HTR-8/SVneo (cell line): ENCODE data around the gene FZR1.
A peak's percentile ranks its signal among the peaks of the same experiment; 100 is the strongest.
"Not testable (repeated sequence)": the region's sequence is repeated elsewhere in the genome, so short reads cannot be mapped to it uniquely, and the experiment has no call there.

Experiments
- DNase-seq: peaks from one replicate; pipeline ENCODE4 v3.0.0; 2011; ENCODE audit warnings: low spot score, mixed read lengths; ENCODE audit not compliant: insufficient read length
- FAIRE-seq: peaks from 2 replicates; lab custom pipeline; 2011; peaks lifted over from hg19 to GRCh38; lab: Jason Lieb, UNC

FZR1 gene

GRCh38 chr19:3494051-3494450, 12.1 kb upstream of the FZR1 start:
- FAIRE-seq: no peak
- no peak for DNase-seq

DNA sequence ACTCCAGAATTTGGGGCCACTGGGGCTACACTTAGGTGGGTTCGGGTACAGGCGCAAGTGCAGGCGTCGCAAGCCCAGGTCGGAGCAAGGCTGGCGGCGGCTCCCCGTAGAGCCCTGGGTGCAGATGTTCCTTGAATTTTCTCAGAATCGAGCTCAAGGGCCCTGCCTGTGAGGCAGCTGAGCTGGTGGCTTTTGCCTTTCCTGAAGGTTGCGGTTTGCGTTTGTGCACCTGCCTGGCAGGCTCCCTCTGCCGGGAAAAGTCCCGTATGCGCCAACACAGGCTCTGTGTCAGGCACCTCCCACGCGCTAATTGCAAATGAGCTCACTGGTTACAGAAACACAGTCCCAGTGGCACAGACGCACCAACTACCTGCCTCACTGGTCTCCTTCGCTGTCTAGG, 11.6 kb upstream of the FZR1 start:
- DNase-seq: no peak

DNA sequence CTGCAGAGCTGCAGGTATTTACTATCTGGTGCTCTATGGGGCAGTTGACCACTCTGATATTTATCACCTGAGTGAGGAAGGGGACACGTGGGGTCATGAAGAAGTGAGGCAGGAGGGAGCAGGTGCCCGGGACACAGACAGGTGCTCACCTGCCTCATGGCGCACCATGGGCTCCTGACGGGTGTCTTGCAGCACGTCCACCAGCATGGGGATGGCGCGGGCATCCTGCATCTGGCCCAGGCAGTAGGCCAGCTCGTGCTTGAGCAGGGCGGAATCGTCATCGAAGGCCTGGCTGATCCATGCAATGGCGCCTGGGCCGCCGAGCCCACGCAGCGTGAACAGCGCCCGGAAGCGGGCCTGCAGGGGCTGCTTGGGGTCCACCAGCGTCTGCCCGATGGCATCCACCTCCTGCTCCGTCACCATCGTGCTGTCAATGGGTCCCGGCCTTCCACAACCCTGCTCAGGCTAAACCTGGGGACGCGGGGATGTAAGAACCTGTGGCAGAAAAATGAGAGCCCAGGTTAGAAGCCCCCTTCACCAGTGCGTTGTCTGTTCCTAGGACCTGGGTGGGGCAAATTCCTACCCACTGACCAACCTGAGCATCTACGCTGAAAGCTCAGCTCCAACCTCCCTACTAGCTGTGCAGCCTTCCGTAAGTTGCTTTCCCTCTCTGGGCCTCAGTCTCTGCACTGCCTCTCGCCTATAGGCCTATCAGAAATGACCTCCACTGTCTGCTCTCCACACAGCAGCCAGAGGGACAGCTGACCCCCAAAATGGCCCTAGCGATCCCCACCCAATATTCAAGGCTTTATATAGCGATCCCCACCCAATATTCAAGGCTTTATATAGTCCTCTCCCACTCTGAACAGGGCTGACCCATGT, 9.5 kb upstream of the FZR1 start:
- no peak for FAIRE-seq

More for the DNA sequence above, 11.6 kb upstream of the FZR1 start:
- FAIRE-seq: no peak

GRCh38 chr19:3497757-3498520, 8.2 kb upstream of the FZR1 start:
- DNase-seq (no peak), FAIRE-seq (no peak)

More for the DNA sequence above, 9.5 kb upstream of the FZR1 start:
- no peak for DNase-seq

DNA sequence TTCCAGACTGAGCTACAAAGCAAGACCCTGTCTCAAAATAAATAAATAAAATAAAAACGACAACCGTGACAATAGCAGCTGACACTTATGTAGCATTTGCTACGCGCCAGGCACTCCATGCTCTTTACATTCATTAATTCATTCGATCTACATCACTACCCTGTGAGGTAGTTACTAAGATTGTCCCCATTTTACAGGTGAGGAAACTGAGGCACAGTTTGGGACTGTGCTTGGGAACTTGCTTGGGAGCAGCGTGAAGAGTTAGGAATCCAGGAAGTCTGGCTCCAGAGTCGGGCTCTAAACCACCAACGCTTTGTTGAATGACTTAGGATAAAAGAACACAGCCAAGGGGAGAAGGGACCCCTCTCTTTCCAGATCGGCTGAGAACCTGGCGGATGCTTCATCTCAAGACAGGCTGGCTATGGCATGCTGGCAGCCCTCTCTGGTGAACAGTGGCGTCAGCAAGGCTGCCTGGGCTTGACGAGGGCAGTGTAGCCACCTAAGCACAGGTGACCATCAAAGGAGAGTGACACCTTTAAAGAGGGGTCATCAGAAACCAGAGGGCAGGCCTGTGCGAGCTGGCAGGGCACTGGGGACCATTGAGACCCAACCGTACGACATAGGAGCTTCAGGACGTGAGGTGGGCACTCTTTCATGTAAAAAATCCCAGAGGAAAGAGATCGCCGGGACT, 6.2 kb upstream of the FZR1 start:
- DNase-seq: no peak
- no peak for FAIRE-seq

GRCh38 chr19:3500429-3501101, 5.5 kb upstream of the FZR1 start, which contains the start of gene DOHH:
Gene DOHH, minus strand, starts transcription at chr19:3500674. Its CDS starts 3,860 bp downstream, at chr19:3496814.
- DNase-seq: peak; percentile 97

DNA sequence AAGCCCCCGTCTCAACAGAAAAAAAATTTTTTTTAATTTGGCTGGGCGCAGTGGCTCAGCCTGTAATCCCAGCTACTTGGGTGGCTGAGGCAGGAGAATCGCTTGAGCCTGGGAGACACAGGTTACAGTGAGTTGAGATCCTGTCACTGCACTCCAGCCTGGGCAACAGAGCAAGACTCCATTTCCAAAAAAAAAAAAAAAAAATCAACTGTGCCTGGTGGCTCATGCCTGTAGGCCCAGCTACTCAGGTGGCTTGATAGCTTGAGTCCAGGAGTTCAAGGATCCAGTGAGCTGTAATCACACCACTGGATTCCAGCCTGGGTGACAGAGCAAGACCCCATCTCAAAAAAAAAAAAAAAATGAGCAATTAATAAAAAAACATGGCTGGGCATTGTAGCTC, 4.3 kb upstream of the FZR1 start:
- DNase-seq: no peak
- FAIRE-seq: no peak

More at GRCh38 chr19:3500429-3501101, 5.5 kb upstream of the FZR1 start, which contains the start of gene DOHH:
- no peak for FAIRE-seq

DNA sequence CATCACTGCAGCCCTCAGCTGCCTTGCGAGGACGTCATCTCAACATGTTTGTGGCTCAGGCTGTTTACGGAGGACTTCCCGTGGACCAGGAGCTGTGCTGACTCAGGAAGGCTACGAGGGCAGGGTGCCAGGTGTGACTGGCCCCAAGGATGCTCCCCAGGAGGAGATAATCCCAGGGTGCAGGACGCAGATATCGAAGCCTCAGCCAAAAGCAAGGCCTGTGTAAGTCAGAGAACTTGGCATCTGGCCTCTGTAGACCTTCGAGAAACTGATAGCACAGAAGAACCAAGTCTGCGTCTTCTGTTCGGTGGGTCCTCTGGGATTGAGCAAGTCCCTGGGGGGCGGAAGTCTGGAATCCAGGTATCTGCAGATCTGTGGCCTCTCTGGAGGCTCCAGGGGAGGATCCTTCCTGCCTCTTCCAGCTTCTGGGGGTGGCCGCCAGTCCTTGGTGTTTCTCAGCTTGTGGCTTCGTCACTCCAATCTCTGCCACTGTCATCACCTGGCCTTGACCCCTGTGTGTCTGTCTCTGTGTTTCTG, 3.0 kb upstream of the FZR1 start:
- no peak for DNase-seq
- no peak for FAIRE-seq

DNA sequence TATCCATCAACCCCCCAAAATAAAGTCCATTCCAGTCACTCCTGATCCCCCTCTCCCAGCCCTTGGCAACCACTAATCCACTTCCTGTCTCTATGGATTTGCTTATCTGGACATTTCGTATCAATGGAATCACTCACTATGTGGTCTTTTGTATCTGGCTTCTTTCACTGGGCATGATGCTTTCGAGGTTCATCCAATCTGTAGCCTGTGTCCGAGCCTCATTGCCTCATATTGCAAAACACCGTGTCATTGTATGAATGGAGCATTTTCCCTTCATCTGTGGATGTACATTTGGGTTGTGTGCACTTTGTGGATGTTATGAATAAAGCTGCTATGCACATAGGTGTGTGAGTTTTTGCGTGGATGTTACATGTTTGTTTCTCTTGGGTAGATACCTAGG, 1.4 kb upstream of the FZR1 start:
- DNase-seq (no peak), FAIRE-seq (no peak)

DNA sequence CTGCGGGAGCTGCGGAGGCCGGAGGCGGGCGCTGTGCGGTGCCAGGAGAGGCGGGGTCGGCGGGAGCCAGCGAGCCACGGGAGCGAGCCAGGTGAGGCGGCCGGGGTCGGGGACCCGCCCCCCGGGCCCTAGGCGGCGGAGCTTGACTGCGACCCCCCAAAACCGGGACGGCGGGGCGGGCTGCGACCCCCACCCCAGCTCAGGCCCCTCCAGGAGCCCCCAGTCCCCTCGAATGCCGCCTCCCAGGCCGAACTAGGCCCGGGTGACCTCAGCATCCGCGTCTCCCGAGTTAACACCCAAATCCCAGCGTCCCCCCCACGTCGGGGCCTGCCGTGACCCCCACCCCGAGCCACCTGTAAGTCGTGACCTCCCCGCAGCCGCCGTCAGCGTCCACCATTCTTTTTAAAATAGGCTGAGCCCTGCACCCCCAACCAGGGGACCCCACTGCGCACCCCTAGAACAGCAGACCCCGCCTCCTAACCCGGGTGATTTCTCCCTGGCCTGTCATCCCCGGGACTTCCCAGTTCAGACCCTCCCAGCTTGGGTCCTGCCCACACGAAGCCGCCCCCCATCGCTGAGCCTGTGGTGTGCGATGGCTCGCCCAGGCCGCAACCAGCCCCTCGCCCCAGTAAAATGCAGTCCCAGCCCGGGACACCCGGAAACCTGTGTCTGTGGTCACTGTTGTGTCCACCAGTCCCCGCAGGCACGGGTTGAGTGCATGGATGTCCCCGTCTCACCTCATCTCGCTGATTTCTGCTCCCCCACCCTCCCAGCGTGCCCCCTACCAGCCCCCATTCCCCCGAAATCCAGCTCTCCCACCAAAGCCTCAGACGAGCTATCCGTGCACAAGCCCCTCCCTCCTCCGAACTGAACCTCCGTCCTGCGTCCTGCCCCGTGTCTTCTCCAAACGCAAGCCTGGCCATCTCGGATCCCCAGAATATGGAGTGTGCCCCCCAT, 551 bp downstream of the FZR1 start:
- no peak for FAIRE-seq
- DNase-seq: no peak

DNA sequence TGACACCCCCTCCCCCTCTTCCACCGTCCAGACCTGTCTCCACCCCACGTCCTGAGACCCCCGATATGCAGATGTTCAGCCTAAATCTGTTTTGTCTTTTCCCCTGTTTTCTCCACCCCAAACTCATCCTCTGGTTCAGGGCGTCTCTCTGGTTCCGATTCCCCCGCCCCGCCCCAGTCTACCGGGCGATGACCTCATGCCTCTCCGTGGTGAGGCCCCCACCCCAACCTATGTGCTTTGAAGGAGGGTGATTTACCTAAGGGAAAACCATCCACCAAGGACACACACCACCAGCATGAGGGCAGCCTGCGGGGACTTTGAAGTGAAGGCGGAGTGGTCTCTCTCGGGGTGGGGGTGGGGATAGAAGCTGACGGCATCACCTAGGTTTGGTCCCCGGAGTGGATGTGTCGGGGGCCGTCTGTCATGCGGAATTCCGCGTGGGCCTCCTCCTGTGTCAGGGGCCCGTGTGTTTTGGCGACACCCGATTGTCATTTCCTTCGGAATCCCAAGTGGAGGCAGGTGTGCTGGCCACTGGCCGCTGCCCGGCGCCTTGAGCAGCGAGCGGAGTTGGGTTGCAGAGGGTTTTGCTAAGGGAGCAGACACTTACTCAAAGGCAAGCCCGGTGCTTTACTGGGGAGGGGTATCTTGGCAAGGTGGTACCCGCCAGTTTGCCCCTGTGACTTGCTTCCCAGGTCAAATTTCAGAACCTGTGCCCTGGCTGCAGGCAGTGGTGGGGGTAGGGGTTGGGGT, 1.4 kb downstream of the FZR1 start:
- DNase-seq (no peak), FAIRE-seq (no peak)

DNA sequence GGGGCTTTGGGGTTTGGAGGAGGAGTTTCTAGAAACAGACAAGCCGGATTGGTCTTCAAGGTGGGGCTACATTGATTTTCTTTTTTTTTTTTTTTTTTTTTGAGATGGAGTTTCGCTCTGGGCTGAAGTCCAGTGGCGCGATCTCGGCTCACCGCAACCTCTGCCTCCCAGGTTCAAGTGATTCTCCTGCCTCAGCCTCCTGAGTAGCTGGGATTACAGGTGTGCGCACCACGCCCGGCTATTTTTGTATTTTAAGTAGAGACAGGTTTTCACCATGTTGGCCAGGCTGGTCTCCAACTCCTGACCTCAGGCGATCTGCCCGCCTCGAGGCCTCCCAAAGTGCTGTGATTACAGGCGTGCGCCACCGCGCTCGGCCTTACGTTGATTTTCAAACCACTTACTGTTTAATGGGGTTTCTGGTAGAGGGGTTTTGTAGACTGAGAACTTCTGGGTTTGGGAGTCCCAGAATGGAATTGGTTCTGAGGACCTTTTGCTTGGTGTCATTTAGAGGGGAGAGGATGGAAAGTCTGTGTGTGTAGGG, 2.1 kb downstream of the FZR1 start:
- FAIRE-seq, DNase-seq: not testable (repeated sequence)

GRCh38 chr19:3508771-3509535, 2.8 kb downstream of the FZR1 start:
- no peak for FAIRE-seq
- no peak for DNase-seq

GRCh38 chr19:3509566-3509989, 3.5 kb downstream of the FZR1 start:
- FAIRE-seq: no peak
- DNase-seq: no peak

DNA sequence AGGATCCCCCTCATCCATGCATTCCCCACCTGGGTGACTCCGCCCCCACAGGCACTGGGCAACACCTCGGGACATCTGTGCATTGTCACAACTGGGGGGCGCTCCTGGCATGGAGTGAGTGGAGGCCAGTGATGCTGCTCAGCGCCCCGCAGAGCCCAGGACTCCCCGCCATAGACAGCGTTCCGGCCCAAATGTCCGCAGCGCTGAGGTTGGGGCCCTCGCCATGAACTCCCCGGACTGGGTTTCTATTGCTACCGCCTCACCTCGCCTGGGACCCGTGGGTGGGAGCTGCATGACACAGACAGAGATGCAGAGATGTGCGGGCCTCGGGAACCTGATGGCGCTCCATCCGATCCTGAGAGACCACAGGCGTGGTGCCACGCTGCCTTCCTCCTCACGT, 4.6 kb downstream of the FZR1 start:
- FAIRE-seq (no peak), DNase-seq (no peak)

GRCh38 chr19:3511506-3512251, 5.6 kb downstream of the FZR1 start:
- DNase-seq (no peak), FAIRE-seq (no peak)
